Uterus (tissue), 2 donors: ENCODE measurements around the gene ANKH.

ENCODE experiments used
- CTCF ChIP-seq, 4 experiments: fragments of 200-600 bp in 2 of 4; fragments of 450-650 bp in 2 of 4; sonication (generic) in 2 of 4; IDR thresholded peaks; one replicate each; pipeline ENCODE4 v1.5.1; 2016 to 2019; ENCODE audit warnings: antibody characterized with exemption in 4 of 4, mild to moderate bottlenecking in 2 of 4, moderate library complexity in 1 of 4
- POLR2A ChIP-seq, 2 donors: fragments of 450-650 bp; IDR thresholded peaks; one replicate each; pipeline ENCODE4 v1.6.1; 2016; ENCODE audit warnings: antibody characterized with exemption in 2 of 2, mild to moderate bottlenecking in 1 of 2, moderate library complexity in 1 of 2

- TF ChIP-seq POLR2A (IDR thresholded peaks at IDR 0.05) = no peak
- TF ChIP-seq CTCF (IDR thresholded peaks at IDR 0.05) = no peak
These were observed 156.1 kb downstream of the ANKH start for GRCh38 chr5:14715481-14715880.
